Ectodermal cell (in vitro differentiated cells): ENCODE results near the gene GLRA3.
"Not testable (repeated sequence)": the region's sequence is repeated elsewhere in the genome, so short reads cannot be mapped to it uniquely, and the experiment has no call there.

ENCODE experiments used
- H3K27ac ChIP-seq: 2 replicates; pipeline ENCODE4 v1.7.0; 2013; ENCODE audit warnings: mild to moderate bottlenecking, low read depth, low read length; ENCODE audit not compliant: insufficient read depth, poor library complexity, severe bottlenecking
- H3K27me3 ChIP-seq: 2 replicates; pipeline ENCODE4 v1.7.0; 2013; ENCODE audit warnings: mild to moderate bottlenecking, low read length; ENCODE audit not compliant: insufficient read depth, control insufficient read depth, poor library complexity, severe bottlenecking
- H3K36me3 ChIP-seq: one replicate; pipeline ENCODE4 v1.7.0; 2013; ENCODE audit warnings: low read length; ENCODE audit not compliant: control insufficient read depth, insufficient read depth
- H3K4me1 ChIP-seq: one replicate; pipeline ENCODE4 v1.7.0; 2013; ENCODE audit warnings: low read length; ENCODE audit not compliant: control insufficient read depth, insufficient read depth
- H3K4me3 ChIP-seq: 2 replicates; pipeline ENCODE4 v1.7.0; 2013; ENCODE audit warnings: low read depth, low read length, control low read depth; ENCODE audit not compliant: insufficient read depth
- H3K9me3 ChIP-seq: 2 replicates; pipeline ENCODE4 v1.7.0; 2013; ENCODE audit warnings: mild to moderate bottlenecking, low read length, moderate library complexity; ENCODE audit not compliant: control insufficient read depth
- WGBS, 2 experiments: methylation state at CpG; one replicate each; pipeline ENCODE4 v1.1.7; 2013; ENCODE audit warnings: missing lambda C conversion rate in 2 of 2; 5-methylcytosine and 5-hydroxymethylcytosine counted together

The GLRA3 gene

DNA sequence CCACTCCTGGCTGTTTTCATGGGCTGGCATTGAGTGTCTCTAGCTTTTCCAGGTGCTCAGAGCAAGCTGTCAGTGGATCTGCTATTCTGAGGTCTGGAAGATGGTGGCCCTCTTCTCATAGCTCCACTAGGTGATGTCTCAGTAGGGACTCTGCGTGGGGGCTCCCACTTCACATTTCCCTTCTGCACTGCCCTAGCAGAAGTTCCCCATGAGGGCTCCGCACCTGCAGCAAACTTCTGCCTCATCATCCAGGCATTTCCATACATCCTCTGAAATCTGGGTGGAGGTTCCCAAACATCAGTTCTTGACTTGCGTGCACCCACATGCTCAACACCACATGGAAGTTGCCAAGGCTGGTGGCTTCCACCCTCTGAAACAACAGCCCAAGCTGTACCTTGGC, 13.8 kb downstream of the GLRA3 start:
- Histone ChIP-seq H3K9me3 (no peaks in the 10 kb centered on the region), H3K27ac (no peak overlapping the region), H3K27me3 (no peaks in the 10 kb centered on the region), H3K4me3 (no peak overlapping the region), H3K4me1 (no peaks in the 10 kb centered on the region), H3K36me3 (no peaks in the 10 kb centered on the region)
- WGBS, 2 experiments = 92 to 94% methylated on average over 3 of the region's 3 CpGs

DNA sequence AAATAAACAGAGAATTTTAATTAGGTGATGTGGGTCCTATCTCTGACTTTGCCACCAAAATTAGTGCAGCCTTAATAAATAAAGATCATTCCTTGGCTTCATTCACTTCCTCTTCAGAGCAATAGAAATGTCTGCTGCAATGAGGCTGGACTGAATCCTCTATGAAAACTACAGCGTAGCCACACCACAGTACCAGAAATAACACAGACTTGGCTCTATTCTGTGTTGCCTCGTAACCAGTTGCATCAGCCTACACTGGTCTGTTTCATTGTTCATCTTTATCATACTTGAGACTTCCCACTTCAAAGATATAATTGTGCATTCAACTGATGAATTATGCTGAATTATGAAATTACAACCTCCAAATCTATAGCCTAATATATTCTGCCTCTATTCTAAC, 15.8 kb downstream of the GLRA3 start:
- no peak overlapping the region for H3K4me3 ChIP-seq
- H3K27me3 ChIP-seq = no peaks in the 10 kb centered on the region
- H3K27ac ChIP-seq = no peak overlapping the region
- WGBS, 2 experiments = 93 to 96% methylated on average over 2 of the region's 2 CpGs
- no peaks in the 10 kb centered on the region for H3K36me3 ChIP-seq
- H3K4me1 ChIP-seq = no peaks in the 10 kb centered on the region
- H3K9me3 ChIP-seq = no peaks in the 10 kb centered on the region

DNA sequence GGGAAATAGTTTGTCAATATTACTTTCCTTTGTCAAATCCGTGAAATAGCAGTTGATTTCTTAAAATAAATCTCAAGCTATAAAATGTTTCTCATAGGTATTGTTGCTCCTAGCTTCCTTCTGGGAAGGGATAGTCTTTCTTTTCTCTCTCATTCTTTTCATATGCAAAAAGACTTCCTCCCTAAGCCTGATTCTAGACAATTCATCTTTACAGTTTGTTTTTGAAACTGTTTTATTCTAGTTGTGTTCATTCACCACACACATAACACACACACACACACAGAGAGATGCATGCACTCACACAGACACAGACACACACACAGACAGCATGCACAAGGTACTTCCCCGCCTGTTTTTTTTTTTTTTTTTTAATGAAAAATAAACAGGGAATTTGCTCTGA, 18.2 kb downstream of the GLRA3 start:
- Histone ChIP-seq H3K27ac (no peak overlapping the region), H3K4me3 (no peak overlapping the region), H3K4me1 (no peaks in the 10 kb centered on the region), H3K9me3 (no peaks in the 10 kb centered on the region), H3K36me3 (no peaks in the 10 kb centered on the region), H3K27me3 (no peaks in the 10 kb centered on the region)
- 50% methylated on average over 2 of the region's 2 CpGs; no CpG with 5 or more reads in 1 of the 2 experiments for WGBS, 2 experiments

GRCh38 chr4:174808836-174809235, 20.2 kb downstream of the GLRA3 start:
- no peaks in the 10 kb centered on the region for H3K9me3 ChIP-seq
- WGBS, 2 experiments = 92 to 95% methylated on average over 4 to 5 of the region's 5 CpGs
- H3K27ac ChIP-seq = no peak overlapping the region
- no peaks in the 10 kb centered on the region for H3K27me3 ChIP-seq
- H3K4me1 ChIP-seq = no peaks in the 10 kb centered on the region
- H3K4me3 ChIP-seq = no peak overlapping the region
- H3K36me3 ChIP-seq = no peaks in the 10 kb centered on the region

GRCh38 chr4:174808119-174808518, 20.9 kb downstream of the GLRA3 start:
- no peaks in the 10 kb centered on the region for H3K4me1 ChIP-seq

DNA sequence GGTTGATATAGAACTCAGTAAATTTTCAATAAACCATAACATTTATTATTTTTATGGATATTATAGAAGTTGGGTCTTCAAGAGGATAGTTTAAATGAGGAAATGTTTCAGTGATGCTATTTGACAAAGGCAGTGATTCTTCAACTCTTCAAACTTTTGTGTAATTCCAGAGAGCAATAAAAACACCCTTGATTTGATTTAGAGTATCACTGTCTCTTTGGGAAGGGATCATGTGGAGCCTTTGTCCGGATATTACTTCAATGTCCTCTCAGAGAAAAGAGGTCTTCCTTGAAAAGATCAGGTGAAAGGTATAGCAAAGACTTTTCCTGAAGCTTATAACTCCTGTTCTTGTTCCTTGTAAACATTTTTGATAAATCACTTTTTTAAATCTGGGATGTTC, 23.3 kb downstream of the GLRA3 start:
- H3K27ac ChIP-seq = no peak overlapping the region
- H3K9me3 ChIP-seq = no peaks in the 10 kb centered on the region
- 85 to 95% methylated on average over 1 of the region's 1 CpG for WGBS, 2 experiments
- no peaks in the 10 kb centered on the region for H3K36me3 ChIP-seq
- H3K4me1 ChIP-seq = no peaks in the 10 kb centered on the region
- no peaks in the 10 kb centered on the region for H3K27me3 ChIP-seq
- H3K4me3 ChIP-seq = no peak overlapping the region

More at GRCh38 chr4:174808119-174808518, 20.9 kb downstream of the GLRA3 start:
- Histone ChIP-seq H3K27me3 (no peaks in the 10 kb centered on the region), H3K4me3 (no peak overlapping the region), H3K27ac (no peak overlapping the region), H3K9me3 (no peaks in the 10 kb centered on the region), H3K36me3 (no peaks in the 10 kb centered on the region)
- 95 to 100% methylated on average over 2 of the region's 2 CpGs for WGBS, 2 experiments

DNA sequence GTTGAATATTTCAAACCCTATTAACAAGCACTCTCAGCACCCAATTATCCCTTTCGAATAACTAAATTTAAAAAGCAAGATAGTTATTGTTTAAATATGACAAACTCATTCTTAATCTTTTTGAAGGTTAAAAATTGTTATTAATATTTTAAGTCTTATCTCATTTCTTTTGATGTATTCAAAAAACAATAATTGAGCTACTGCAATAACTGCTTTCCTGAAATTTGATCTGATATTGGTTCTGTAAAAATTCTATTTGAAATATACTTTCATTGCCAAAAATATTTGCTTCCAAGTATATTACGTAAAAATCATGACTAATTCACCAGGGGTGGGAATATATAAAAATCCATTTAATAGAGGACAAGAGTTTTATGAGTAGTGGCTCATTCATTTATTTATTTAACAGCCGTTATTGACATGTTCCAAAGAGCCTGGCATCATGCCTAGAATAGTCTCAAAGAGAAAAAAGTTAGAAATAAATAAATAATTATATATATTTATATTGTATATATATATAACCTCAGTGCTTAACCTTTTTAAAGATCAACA, 34.4 kb downstream of the GLRA3 start:
- no CpG with 5 or more reads among the region's 3 CpGs for WGBS, 2 experiments
- no peaks in the 10 kb centered on the region for H3K4me1 ChIP-seq
- no peaks in the 10 kb centered on the region for H3K9me3 ChIP-seq
- no peak overlapping the region for H3K4me3 ChIP-seq
- no peak overlapping the region for H3K27ac ChIP-seq
- H3K27me3 ChIP-seq = no peaks in the 10 kb centered on the region
- H3K36me3 ChIP-seq = no peaks in the 10 kb centered on the region

- Histone ChIP-seq H3K9me3 (no peaks in the 10 kb centered on the region), H3K4me3 (no peak overlapping the region), H3K36me3 (no peaks in the 10 kb centered on the region), H3K27ac (no peak overlapping the region), H3K27me3 (no peaks in the 10 kb centered on the region), H3K4me1 (no peaks in the 10 kb centered on the region)
These were observed 39.4 kb downstream of the GLRA3 start for GRCh38 chr4:174789657-174790056.

- H3K4me3 ChIP-seq, H3K36me3 ChIP-seq, H3K27me3 ChIP-seq, H3K4me1 ChIP-seq, H3K9me3 ChIP-seq, H3K27ac ChIP-seq: not testable (repeated sequence)
- WGBS, 2 experiments = 91 to 94% methylated on average over 17 to 22 of the region's 28 CpGs
These were observed 50.6 kb downstream of the GLRA3 start for GRCh38 chr4:174778274-174778986.

- H3K27ac ChIP-seq = no peak overlapping the region
- WGBS, 2 experiments = 29% methylated on average over 1 of the region's 1 CpG; no CpG with 5 or more reads in 1 of the 2 experiments
These were observed 53.7 kb downstream of the GLRA3 start for GRCh38 chr4:174775366-174775765.

More at GRCh38 chr4:174775366-174775765, 53.7 kb downstream of the GLRA3 start:
- Histone ChIP-seq H3K36me3 (no peaks in the 10 kb centered on the region), H3K4me3 (no peak overlapping the region), H3K27me3 (no peaks in the 10 kb centered on the region), H3K9me3 (no peaks in the 10 kb centered on the region), H3K4me1 (no peaks in the 10 kb centered on the region)
